Muscle of arm (tissue), 12 donors: ENCODE measurements around the gene CHRM5. TPM values are rescaled to one million over a fixed set of nuclear protein-coding genes. Genes with fewer than 3 reads are reported as not detected.

Source experiments
- DNase-seq: peaks from one replicate; pipeline ENCODE4 v3.0.0-alpha.2; 2013
- polyA plus RNA-seq, 12 donors: library from polyadenylated mRNA; unstranded; fragments of 120-200 nt; gene quantifications; one replicate each; pipeline ENCODE4 v1.2.1, GENCODE V29; 2013; ENCODE audit not compliant: insufficient read length in 12 of 12

Gene CHRM5
- polyA plus RNA-seq, 12 donors, result 0.04 to 0.17 (median 0.08) TPM; not detected in 4

GRCh38 chr15:34085746-34086145 is 117.4 kb downstream of the CHRM5 start:
- no peak for DNase-seq

- DNase-seq, result no peak
Observed at GRCh38 chr15:34099914-34100313, 131.6 kb downstream of the CHRM5 start.

- peak; percentile 99 for DNase-seq
Observed at GRCh38 chr15:34101366-34102174, 133.3 kb downstream of the CHRM5 start, which contains the start of the genes EMC7 and PGBD4. Gene EMC7, minus strand, starts transcription at chr15:34101862. Its CDS starts 23 bp downstream, at chr15:34101839. Gene PGBD4, plus strand, starts transcription at chr15:34102083. Its CDS starts 449 bp downstream, at chr15:34102532.

GRCh38 chr15:34102175-34102925 is 134.1 kb downstream of the CHRM5 start:
- no peak for DNase-seq

- DNase-seq, result no peak
Observed at GRCh38 chr15:34106423-34106822, 138.1 kb downstream of the CHRM5 start.

GRCh38 chr15:34107315-34107714 is 139.0 kb downstream of the CHRM5 start:
- no peak for DNase-seq

- DNase-seq, result no peak
Observed at GRCh38 chr15:34109797-34110663, 141.7 kb downstream of the CHRM5 start.

- DNase-seq, result no peak
Observed at GRCh38 chr15:34111488-34111887, 143.2 kb downstream of the CHRM5 start.

GRCh38 chr15:34114215-34114614 is 145.9 kb downstream of the CHRM5 start:
- DNase-seq, result no peak

- no peak for DNase-seq
Observed at GRCh38 chr15:34114739-34115138, 146.4 kb downstream of the CHRM5 start.

- no peak for DNase-seq
Observed at GRCh38 chr15:34116620-34117019, 148.3 kb downstream of the CHRM5 start.

Other genes starting within 250 kb of the CHRM5 start
- gene AVEN, start 70.7 kb downstream of the CHRM5 start, polyA plus RNA-seq, result 10 to 100 TPM in 11 of 12 donors, not detected in 1; 13.7 to 22.3 (median 19.0) TPM
- gene EMC7, start 133.4 kb downstream of the CHRM5 start, polyA plus RNA-seq, result 10 to 100 TPM in 11 of 12 donors, not detected in 1; 33.8 to 66.2 (median 55.7) TPM
- gene PGBD4, start 133.6 kb downstream of the CHRM5 start, polyA plus RNA-seq, result 1 to 10 TPM in 11 of 12 donors, not detected in 1; 1.2 to 2.3 (median 2.0) TPM
- 100 to 1,000 TPM in 6 of 12 donors, 10 to 100 TPM in 5, not detected in 1; 64.5 to 175 (median 116) TPM for gene KATNBL1, start 241.6 kb downstream of the CHRM5 start, polyA plus RNA-seq